ENCODE measurements around the gene ZNRF1. TPM values are rescaled to one million over a fixed set of nuclear protein-coding genes. Genes with fewer than 3 reads are reported as not detected.

ZNRF1 gene
- total and polyA plus RNA-seq, 2 of the 13 experiments (the other 11 are each of a cell fraction or from before 2014, with no cell fraction given), result 43.9 to 58.7 TPM

- TF ChIP-seq IKZF5 (CRISPR knock-in tag; IDR thresholded peaks at IDR 0.05) (peak; percentile 84), NFATC3 (CRISPR knock-in tag; IDR thresholded peaks at IDR 0.05) (peak; percentile 98), ONECUT2 (CRISPR knock-in tag; IDR thresholded peaks at IDR 0.05) (no peak), NFYC (CRISPR knock-in tag; IDR thresholded peaks at IDR 0.05) (no peak; the same call in 1 of the 2 replicates), SP1 (IDR thresholded peaks at IDR 0.05) (no peak), SP1 (CRISPR knock-in tag; IDR thresholded peaks at IDR 0.05) (peak; percentile 61), CHCHD3 (CRISPR knock-in tag; IDR thresholded peaks at IDR 0.05) (no peak; the same call in 1 of the 2 replicates), MTA3 (CRISPR knock-in tag; IDR thresholded peaks at IDR 0.05) (0 out of 2 replicates have a peak, but pooled peaks have one; percentile 70), ETV5 (CRISPR knock-in tag; IDR thresholded peaks at IDR 0.05; ENCODE audit: borderline replicate concordance) (peak; percentile 65), IRF2 (CRISPR knock-in tag; IDR thresholded peaks at IDR 0.05) (peak; percentile 83), SOX5 (CRISPR knock-in tag; IDR thresholded peaks at IDR 0.05; ENCODE audit: borderline replicate concordance) (no peak; the same call in 1 of the 2 replicates), THAP8 (CRISPR knock-in tag; IDR thresholded peaks at IDR 0.05; ENCODE audit: borderline replicate concordance) (0 out of 2 replicates have a peak, but pooled peaks have one; percentile 51), ZBTB43 (CRISPR knock-in tag; conservative IDR thresholded peaks at IDR 0.05) (0 out of 2 replicates have a peak, but pooled peaks have one; percentile 67), CCAR2 (optimal IDR thresholded peaks at IDR 0.05; ENCODE audit: low read depth, low read length) (no peak), CEBPB (IDR thresholded peaks at IDR 0.05; ENCODE audit: borderline replicate concordance, low read depth, low read length) (no peak), FOXO4 (CRISPR knock-in tag; conservative IDR thresholded peaks at IDR 0.05) (no peak), ZNF280D (CRISPR knock-in tag; IDR thresholded peaks at IDR 0.05) (peak; percentile 97), NPAS2 (CRISPR knock-in tag; IDR thresholded peaks at IDR 0.05; ENCODE audit: borderline replicate concordance) (no peak), ZNF296 (CRISPR knock-in tag; conservative IDR thresholded peaks at IDR 0.05) (no peak), MEIS2 (CRISPR knock-in tag; IDR thresholded peaks at IDR 0.05) (peak; percentile 94), KLF12 (CRISPR knock-in tag; IDR thresholded peaks at IDR 0.05; ENCODE audit: borderline replicate concordance) (peak; percentile 87), ZNF282 (IDR thresholded peaks at IDR 0.05; ENCODE audit: partially characterized antibody) (no peak), POLR2AphosphoS5 (IDR thresholded peaks at IDR 0.05; ENCODE audit: low read depth, low read length) (peak; percentile 77)
Observed at GRCh38 chr16:75148311-75149195, 149.7 kb downstream of the ZNRF1 start, which contains the start of gene ZFP1 (continued).

All from HepG2 (cell line).